ENCODE measurements around the gene KYNU.

Gene KYNU

DNA sequence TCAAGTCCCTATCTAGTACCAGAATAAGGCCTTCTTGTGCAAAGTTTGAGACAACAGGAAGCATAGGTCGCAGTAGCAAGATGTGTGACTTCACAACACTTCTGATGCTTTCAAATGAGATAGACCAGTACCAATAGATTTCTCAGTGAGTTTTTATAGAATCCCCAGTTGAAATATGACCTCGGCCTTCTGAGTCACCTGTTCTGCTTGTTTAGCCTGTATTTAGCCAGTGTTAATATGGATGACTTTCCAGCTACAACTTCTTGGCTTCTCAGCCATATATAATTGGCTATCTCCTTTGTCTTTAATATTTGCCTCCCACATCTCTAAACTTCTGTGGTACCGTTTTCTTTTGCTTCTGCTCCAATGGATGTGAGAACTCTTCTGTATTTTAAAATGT is 113.8 kb downstream of the KYNU start:
- Histone ChIP-seq H3K36me3 (ENCODE audit: insufficient read depth, low read length) (no peaks in the 10 kb centered on the region), H3K4me1 (ENCODE audit: insufficient read depth, low read length) (no peaks in the 10 kb centered on the region), H3K27me3 (ENCODE audit: control insufficient read depth in 1 of 2, insufficient read depth in 2 of 2, low read length in 2 of 2) (no peaks in the 10 kb centered on the region), H3K27ac (ENCODE audit: low read depth, low read length) (no peak overlapping the region), H3K9me3 (ENCODE audit: low read length) (no peaks in the 10 kb centered on the region), H3K4me3 (ENCODE audit: low read depth in 1 of 2, low read length in 2 of 2) (no peak overlapping the region), H3K9ac (ENCODE audit: low read length) (no peak overlapping the region)

- H3K27me3 ChIP-seq (ENCODE audit: control insufficient read depth in 1 of 2, insufficient read depth in 2 of 2, low read length in 2 of 2): no peaks in the 10 kb centered on the region
- no peaks in the 10 kb centered on the region for H3K4me1 ChIP-seq (ENCODE audit: insufficient read depth, low read length)
- no peak overlapping the region for H3K4me3 ChIP-seq (ENCODE audit: low read depth in 1 of 2, low read length in 2 of 2)
- no peak overlapping the region for H3K27ac ChIP-seq (ENCODE audit: low read depth, low read length)
- H3K9ac ChIP-seq (ENCODE audit: low read length): no peak overlapping the region
- no peaks in the 10 kb centered on the region for H3K9me3 ChIP-seq (ENCODE audit: low read length)
- no peaks in the 10 kb centered on the region for H3K36me3 ChIP-seq (ENCODE audit: insufficient read depth, low read length)
Measured at GRCh38 chr2:142992840-142993239, 115.4 kb downstream of the KYNU start.

DNA sequence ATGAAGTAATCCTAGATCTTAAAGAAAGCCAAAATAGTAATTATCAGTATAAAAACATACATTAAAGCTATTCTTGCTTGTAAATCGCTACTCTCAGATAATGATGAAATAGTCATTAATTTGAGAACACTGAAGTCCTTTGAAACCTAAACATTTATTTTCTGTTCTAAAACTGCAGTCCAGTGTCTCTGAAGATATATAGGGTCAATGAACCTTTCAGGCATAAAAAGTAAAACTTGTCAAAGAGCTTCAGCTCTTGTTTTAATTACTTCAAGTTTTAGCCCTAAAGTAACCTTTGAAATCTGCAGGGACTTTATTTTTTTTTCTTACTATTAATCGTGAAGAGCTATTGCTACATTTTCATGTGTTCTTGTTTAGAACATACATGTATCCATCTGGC is 116.3 kb downstream of the KYNU start:
- Histone ChIP-seq H3K4me3 (ENCODE audit: low read depth in 1 of 2, low read length in 2 of 2) (no peak overlapping the region), H3K27ac (ENCODE audit: low read depth, low read length) (no peak overlapping the region), H3K9me3 (ENCODE audit: low read length) (no peaks in the 10 kb centered on the region), H3K27me3 (ENCODE audit: control insufficient read depth in 1 of 2, insufficient read depth in 2 of 2, low read length in 2 of 2) (no peaks in the 10 kb centered on the region), H3K36me3 (ENCODE audit: insufficient read depth, low read length) (no peaks in the 10 kb centered on the region), H3K4me1 (ENCODE audit: insufficient read depth, low read length) (no peaks in the 10 kb centered on the region), H3K9ac (ENCODE audit: low read length) (no peak overlapping the region)

GRCh38 chr2:142994665-142995064 is 117.2 kb downstream of the KYNU start:
- no peaks in the 10 kb centered on the region for H3K4me1 ChIP-seq (ENCODE audit: insufficient read depth, low read length)
- no peak overlapping the region for H3K9ac ChIP-seq (ENCODE audit: low read length)
- H3K27me3 ChIP-seq (ENCODE audit: control insufficient read depth in 1 of 2, insufficient read depth in 2 of 2, low read length in 2 of 2): no peaks in the 10 kb centered on the region
- H3K4me3 ChIP-seq (ENCODE audit: low read depth in 1 of 2, low read length in 2 of 2): no peak overlapping the region
- no peaks in the 10 kb centered on the region for H3K36me3 ChIP-seq (ENCODE audit: insufficient read depth, low read length)
- no peaks in the 10 kb centered on the region for H3K9me3 ChIP-seq (ENCODE audit: low read length)
- no peak overlapping the region for H3K27ac ChIP-seq (ENCODE audit: low read depth, low read length)

DNA sequence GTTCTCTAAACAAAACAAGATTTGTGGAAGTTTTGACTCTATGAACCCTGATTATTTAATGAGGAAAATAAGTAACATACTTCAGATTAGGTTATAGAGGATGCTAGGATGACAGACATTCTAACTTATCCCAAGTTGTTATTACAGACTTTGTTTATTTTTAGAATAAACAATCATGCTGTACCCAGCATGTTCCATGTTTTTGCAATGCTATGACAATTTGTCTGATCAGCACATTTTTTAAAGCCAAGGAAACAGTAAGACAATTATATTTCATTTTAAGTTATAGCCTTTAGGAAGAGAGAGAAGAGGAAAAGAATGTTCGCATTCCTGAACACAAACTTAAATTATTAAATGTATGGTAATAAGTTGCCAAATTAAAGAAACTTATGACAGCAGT is 119.8 kb downstream of the KYNU start:
- Histone ChIP-seq H3K27me3 (ENCODE audit: control insufficient read depth in 1 of 2, insufficient read depth in 2 of 2, low read length in 2 of 2) (no peaks in the 10 kb centered on the region), H3K36me3 (ENCODE audit: insufficient read depth, low read length) (no peaks in the 10 kb centered on the region), H3K4me3 (ENCODE audit: low read depth in 1 of 2, low read length in 2 of 2) (no peak overlapping the region), H3K27ac (ENCODE audit: low read depth, low read length) (no peak overlapping the region), H3K4me1 (ENCODE audit: insufficient read depth, low read length) (no peaks in the 10 kb centered on the region), H3K9ac (ENCODE audit: low read length) (no peak overlapping the region), H3K9me3 (ENCODE audit: low read length) (no peaks in the 10 kb centered on the region)

- Histone ChIP-seq H3K9ac (ENCODE audit: low read length) (no peak overlapping the region), H3K9me3 (ENCODE audit: low read length) (no peaks in the 10 kb centered on the region), H3K4me1 (ENCODE audit: insufficient read depth, low read length) (no peaks in the 10 kb centered on the region), H3K4me3 (ENCODE audit: low read depth in 1 of 2, low read length in 2 of 2) (no peak overlapping the region), H3K36me3 (ENCODE audit: insufficient read depth, low read length) (no peaks in the 10 kb centered on the region), H3K27ac (ENCODE audit: low read depth, low read length) (no peak overlapping the region), H3K27me3 (ENCODE audit: control insufficient read depth in 1 of 2, insufficient read depth in 2 of 2, low read length in 2 of 2) (no peaks in the 10 kb centered on the region)
Measured at GRCh38 chr2:143000599-143000998, 123.1 kb downstream of the KYNU start.

GRCh38 chr2:143001501-143001900 is 124.0 kb downstream of the KYNU start:
- no peaks in the 10 kb centered on the region for H3K9me3 ChIP-seq (ENCODE audit: low read length)
- no peaks in the 10 kb centered on the region for H3K4me1 ChIP-seq (ENCODE audit: insufficient read depth, low read length)
- no peak overlapping the region for H3K27ac ChIP-seq (ENCODE audit: low read depth, low read length)
- H3K27me3 ChIP-seq (ENCODE audit: control insufficient read depth in 1 of 2, insufficient read depth in 2 of 2, low read length in 2 of 2): no peaks in the 10 kb centered on the region
- no peak overlapping the region for H3K9ac ChIP-seq (ENCODE audit: low read length)
- no peaks in the 10 kb centered on the region for H3K36me3 ChIP-seq (ENCODE audit: insufficient read depth, low read length)
- H3K4me3 ChIP-seq (ENCODE audit: low read depth in 1 of 2, low read length in 2 of 2): no peak overlapping the region

GRCh38 chr2:143015656-143016055 is 138.2 kb downstream of the KYNU start:
- no peaks in the 10 kb centered on the region for H3K27me3 ChIP-seq (ENCODE audit: control insufficient read depth in 1 of 2, insufficient read depth in 2 of 2, low read length in 2 of 2)
- H3K4me1 ChIP-seq (ENCODE audit: insufficient read depth, low read length): no peaks in the 10 kb centered on the region
- no peaks in the 10 kb centered on the region for H3K9me3 ChIP-seq (ENCODE audit: low read length)
- H3K36me3 ChIP-seq (ENCODE audit: insufficient read depth, low read length): no peaks in the 10 kb centered on the region
- no peak overlapping the region for H3K27ac ChIP-seq (ENCODE audit: low read depth, low read length)
- H3K9ac ChIP-seq (ENCODE audit: low read length): no peak overlapping the region
- H3K4me3 ChIP-seq (ENCODE audit: low read depth in 1 of 2, low read length in 2 of 2): no peak overlapping the region

- no peak overlapping the region for H3K4me3 ChIP-seq (ENCODE audit: low read depth in 1 of 2, low read length in 2 of 2)
- H3K4me1 ChIP-seq (ENCODE audit: insufficient read depth, low read length): no peaks in the 10 kb centered on the region
- no peaks in the 10 kb centered on the region for H3K9me3 ChIP-seq (ENCODE audit: low read length)
- H3K36me3 ChIP-seq (ENCODE audit: insufficient read depth, low read length): no peaks in the 10 kb centered on the region
- H3K27me3 ChIP-seq (ENCODE audit: control insufficient read depth in 1 of 2, insufficient read depth in 2 of 2, low read length in 2 of 2): no peaks in the 10 kb centered on the region
- no peak overlapping the region for H3K9ac ChIP-seq (ENCODE audit: low read length)
- no peak overlapping the region for H3K27ac ChIP-seq (ENCODE audit: low read depth, low read length)
Measured at GRCh38 chr2:143026411-143027054, 149.1 kb downstream of the KYNU start.

DNA sequence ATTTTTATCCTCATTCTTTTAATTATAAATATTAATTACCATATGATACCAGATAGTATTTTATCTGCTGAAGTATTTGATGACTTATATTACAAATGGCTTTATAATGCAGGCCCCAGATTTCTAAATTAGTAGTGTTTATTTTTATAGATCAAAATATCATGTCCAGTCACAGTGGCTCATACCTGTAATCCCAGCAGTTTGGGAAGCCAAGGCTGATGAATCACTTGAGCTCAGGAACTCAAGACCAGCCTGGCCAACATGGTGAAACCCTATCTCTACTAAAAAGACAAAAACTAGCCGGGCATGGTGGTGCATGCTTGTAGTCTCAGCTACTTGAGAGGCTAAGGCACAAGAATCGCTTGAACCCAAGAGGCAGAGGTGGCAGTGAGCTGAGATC is 151.7 kb downstream of the KYNU start:
- Histone ChIP-seq H3K27ac (ENCODE audit: low read depth, low read length) (no peak overlapping the region), H3K36me3 (ENCODE audit: insufficient read depth, low read length) (no peaks in the 10 kb centered on the region), H3K4me1 (ENCODE audit: insufficient read depth, low read length) (no peaks in the 10 kb centered on the region), H3K27me3 (ENCODE audit: control insufficient read depth in 1 of 2, insufficient read depth in 2 of 2, low read length in 2 of 2) (no peaks in the 10 kb centered on the region), H3K4me3 (ENCODE audit: low read depth in 1 of 2, low read length in 2 of 2) (no peak overlapping the region), H3K9ac (ENCODE audit: low read length) (no peak overlapping the region), H3K9me3 (ENCODE audit: low read length) (no peaks in the 10 kb centered on the region)

GRCh38 chr2:143030127-143030526 is 152.7 kb downstream of the KYNU start:
- Histone ChIP-seq H3K9me3 (ENCODE audit: low read length) (no peaks in the 10 kb centered on the region), H3K27me3 (ENCODE audit: control insufficient read depth in 1 of 2, insufficient read depth in 2 of 2, low read length in 2 of 2) (no peaks in the 10 kb centered on the region), H3K4me1 (ENCODE audit: insufficient read depth, low read length) (no peaks in the 10 kb centered on the region), H3K4me3 (ENCODE audit: low read depth in 1 of 2, low read length in 2 of 2) (no peak overlapping the region), H3K36me3 (ENCODE audit: insufficient read depth, low read length) (no peaks in the 10 kb centered on the region), H3K27ac (ENCODE audit: low read depth, low read length) (no peak overlapping the region), H3K9ac (ENCODE audit: low read length) (no peak overlapping the region)

- no peak overlapping the region for H3K27ac ChIP-seq (ENCODE audit: low read depth, low read length)
- H3K4me1 ChIP-seq (ENCODE audit: insufficient read depth, low read length): no peaks in the 10 kb centered on the region
- H3K9ac ChIP-seq (ENCODE audit: low read length): no peak overlapping the region
- H3K36me3 ChIP-seq (ENCODE audit: insufficient read depth, low read length): no peaks in the 10 kb centered on the region
- H3K27me3 ChIP-seq (ENCODE audit: control insufficient read depth in 1 of 2, insufficient read depth in 2 of 2, low read length in 2 of 2): no peaks in the 10 kb centered on the region
- no peaks in the 10 kb centered on the region for H3K9me3 ChIP-seq (ENCODE audit: low read length)
- H3K4me3 ChIP-seq (ENCODE audit: low read depth in 1 of 2, low read length in 2 of 2): no peak overlapping the region
Measured at GRCh38 chr2:143034292-143035074, 157.0 kb downstream of the KYNU start.
